ENCODE results near the gene TSTD2.

TSTD2 gene

DNA sequence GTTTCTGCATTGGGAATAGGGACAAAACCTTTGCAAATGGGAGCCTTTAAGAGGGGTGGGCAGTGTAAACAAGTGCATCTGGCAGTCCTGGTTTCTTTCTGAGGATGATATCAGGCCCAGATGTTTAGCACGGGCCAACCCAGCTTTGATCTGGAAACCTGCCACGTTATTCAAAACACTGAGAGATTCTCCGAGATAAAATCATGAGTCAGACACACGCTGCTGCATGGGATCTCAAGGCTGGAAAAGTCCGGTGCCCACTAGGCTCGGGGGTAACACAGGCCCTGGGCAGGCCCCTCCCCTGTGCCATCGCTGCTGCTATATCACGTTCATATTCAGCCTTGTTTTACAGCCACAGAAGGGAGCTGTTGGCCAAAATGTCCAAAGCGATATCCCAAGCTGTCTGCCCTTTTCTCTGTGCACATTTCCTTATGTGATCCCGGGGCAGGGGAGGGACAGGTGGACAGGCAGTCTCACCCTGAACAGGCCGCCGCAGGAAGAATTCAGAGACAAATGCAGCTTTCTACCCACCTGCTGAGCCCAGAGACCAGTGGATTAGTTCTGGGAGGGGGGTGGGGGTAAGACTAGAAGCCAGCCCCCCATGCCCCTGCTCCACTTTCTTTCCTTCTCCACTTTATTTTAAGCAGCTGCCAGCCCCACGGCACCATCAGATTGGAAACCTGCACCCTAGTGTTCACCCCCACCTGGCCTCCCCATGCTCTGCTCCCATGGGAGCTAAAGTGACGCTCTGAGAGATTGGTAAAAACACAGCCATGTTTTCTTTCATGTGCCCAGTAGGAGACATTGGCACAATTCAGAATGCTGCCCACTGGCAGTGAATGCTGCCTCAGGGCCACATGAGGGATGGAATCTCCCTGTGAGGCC is 68.6 kb downstream of the TSTD2 start:
- peak; percentile 54 for DNase-seq (ENCODE audit: low spot score)

DNA sequence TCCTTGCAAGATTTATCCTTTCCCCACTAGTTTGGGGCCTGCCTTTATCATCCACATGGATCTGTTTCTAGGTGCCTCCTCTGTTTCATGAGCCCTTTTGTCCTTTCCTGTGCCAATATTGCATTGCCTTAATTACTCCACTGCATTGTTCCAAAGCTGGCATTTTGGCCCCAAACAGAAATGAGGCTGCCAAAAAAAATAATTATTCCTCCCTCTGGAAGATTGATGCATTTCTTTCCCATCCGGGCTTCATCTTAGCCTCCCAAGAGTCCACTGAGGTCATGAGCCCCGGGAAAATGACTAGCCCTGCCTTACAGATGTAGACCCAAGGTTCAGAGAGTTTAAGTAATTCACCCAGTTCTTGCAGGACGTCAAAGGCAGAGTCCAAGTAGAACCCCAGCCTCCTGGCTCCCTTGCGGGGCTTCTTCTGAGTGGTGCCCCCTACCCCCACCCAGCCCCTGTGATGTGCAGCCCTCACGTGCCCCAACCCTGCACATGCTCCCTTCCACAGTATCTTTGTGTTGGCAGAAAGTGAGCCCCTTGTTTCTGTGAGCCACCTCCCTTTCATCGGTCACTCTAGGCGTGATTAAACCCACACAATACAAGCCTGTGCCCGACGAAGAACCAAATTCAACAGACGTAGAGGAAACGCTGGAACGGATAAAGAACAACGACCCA is 69.6 kb downstream of the TSTD2 start:
- DNase-seq (ENCODE audit: low spot score): no peak

DNA sequence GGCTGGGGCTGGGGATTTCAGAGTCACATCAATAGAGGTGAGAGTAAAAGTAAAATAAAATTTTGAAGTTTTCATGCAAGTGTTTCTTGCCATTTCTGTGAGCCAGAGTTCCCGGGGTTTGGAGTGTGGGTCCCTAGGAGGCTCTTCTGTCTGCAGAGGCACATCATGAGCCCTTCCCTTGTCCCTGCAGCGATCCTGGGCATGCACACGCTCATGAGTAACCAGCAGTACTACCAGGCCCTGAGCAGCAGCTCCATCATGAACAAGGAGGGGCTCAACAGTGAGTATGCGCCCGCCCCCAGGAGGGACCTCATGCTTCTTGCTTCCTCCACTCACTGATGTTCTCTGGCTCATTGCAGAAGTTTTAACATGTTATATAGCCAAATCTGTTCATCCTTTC is 70.6 kb downstream of the TSTD2 start:
- DNase-seq (ENCODE audit: low spot score): no peak

DNA sequence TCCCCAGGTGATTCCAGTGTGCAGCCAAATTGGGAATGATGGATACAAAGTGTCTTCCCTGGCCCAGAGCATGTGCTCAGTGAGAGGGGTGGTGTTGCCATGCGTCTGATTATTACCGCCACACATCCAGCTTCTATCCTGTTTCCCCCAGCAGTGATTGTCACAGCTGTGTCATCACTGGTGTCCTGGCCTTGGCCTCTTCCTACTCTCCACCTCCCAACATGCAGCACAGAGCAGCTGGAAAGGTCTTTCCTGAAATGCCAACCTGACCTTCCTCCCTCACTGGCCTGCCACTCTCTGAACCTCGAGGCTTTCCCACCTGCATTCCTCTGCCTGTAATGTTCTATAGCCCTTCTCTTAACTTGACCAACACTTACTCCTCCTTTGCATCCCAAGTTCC is 71.7 kb downstream of the TSTD2 start:
- DNase-seq (ENCODE audit: low spot score): no peak

DNA sequence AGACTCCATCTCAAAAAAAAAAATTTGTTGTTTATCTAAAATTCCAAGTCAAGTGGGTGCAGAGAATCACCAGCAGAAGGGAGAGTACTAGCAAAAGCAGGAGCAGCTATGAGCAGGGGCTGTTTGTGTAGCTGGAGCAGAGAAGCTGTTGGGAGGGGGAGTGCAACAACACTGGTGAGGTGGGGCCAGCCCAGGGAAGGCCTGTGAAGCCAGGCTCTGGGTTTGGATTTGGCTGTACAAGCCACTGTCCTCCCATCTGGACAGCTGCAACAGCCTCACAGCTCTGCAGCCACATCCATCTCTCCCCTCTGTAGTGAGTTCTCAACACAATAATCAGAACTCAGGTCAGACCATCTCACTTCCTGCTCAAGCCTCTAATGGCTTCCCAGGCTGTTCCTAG is 72.3 kb downstream of the TSTD2 start:
- DNase-seq (ENCODE audit: low spot score): no peak

DNA sequence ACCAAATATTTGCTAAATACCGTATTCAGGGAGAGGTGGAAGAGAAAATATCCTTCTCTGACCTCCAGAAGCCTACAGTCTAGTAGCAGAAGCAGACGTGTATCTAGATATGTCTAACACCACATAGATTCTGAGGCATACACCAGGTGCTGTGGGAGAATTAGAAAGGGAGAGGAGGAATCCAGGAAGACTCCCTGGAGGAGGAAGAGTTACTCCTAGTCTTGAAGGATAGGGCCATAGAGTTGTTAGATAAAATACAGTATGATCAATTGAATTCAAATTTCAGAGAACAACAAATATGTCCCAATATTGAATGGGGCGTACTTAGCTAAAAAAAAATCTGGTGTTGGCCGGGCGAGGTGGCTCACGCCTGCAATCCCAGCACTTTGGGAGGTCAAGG is 73.0 kb downstream of the TSTD2 start:
- no peak for DNase-seq (ENCODE audit: low spot score)

DNA sequence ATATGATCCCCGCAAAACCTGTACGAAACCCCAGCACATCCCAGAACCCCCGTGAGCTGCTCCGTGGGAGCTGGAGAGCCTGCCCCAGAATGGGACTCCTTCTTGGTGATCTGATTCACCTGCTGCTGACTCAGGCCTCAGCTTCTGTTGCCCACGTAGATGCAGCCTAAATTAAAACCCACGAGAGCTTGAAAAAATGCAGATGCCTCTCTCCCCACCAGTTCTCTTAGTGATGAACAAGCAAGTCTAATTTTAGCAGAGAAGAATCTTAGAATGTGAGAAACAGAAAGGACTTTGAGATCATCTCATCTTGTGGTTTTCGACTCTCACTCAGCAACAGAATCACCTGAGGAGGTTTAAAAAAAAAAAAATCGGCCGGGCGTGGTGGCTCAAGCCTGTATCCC is 74.1 kb downstream of the TSTD2 start:
- DNase-seq (ENCODE audit: low spot score): no peak

DNA sequence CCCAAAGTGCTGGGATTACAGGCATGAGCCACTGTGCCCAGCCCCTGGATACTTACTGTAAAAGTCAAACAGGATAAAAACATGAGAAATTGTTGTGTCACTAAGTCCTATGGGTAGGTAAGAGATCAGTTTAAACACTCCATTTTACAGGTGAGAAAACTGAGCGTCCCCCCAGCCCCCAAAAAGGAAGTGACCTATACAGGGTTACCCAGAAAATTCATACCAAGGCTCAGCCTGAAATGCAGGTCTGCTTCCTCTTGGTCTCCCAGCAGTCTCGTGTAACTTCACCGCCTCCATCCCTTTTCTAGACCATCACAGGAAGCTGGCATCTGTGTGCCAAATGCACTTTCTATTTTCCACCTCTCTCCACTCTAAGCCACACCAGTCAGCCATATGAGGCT is 74.5 kb downstream of the TSTD2 start:
- no peak for DNase-seq (ENCODE audit: low spot score)

DNA sequence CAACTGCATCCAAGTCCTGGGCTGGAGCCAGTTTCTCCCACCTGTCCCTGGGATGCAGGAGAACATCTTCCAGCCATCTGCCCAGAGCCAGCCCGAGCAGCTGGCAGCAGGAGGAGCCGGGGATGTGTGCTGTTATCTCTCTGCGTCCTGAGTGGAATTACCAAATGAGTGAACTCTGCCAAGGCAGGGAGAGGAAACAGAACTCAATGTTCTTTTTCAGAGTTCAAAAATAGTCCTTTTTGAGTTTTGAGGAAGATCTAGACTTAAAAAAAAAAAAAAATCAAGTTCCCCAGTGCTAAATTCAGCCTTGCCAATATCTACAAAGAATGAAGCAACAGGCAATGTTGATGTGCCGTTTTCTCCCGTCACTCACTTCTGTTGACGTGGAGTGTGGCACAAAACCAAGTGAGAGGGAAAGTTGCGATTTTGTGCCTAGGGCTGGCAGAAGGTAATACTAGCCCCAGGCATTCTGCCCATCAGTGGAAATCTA is 75.5 kb downstream of the TSTD2 start:
- peak; percentile 6 for DNase-seq (ENCODE audit: low spot score)

DNA sequence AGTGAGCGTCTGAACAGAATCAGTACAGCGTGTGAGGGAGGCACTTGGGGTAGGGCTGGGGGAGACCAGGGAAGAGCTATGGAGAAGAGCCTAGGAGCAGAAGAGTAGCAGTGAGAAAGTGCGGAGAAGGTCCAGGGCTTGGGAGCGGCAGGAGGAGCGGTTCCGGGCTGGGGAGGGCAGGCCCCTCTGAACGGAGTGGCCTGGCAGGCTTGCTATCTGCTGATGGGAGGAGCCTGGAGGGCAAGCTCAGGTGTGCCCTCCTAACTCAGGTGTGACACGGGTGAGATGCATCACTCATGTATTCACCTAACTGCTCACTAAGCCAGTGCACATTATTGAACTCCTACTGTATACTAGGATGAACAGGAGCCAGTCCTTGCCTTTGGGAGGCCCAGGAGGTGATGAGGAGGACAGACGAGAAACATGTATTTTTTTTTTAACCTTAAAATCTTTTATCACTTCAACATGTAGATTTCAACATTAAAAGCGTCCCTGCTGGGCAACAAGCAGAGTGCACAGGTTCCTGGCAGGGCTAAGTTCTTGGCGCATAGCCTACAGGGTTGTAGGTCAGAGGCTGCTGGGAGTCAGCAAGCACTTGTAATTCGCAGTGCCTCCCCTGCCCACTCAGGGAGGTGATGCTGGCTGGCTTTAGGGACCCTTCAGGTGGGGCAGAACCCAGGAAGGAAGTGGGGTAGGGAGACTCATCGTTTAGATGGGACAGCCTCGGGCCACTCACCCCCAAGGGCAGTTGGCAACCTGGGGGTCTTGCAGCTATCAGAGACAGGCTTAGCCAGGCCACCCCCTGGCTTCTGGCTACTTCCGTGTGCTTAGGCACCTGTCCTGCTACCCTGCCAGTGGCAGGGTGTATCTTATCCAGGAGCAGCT is 76.2 kb downstream of the TSTD2 start:
- DNase-seq (ENCODE audit: low spot score): no peak

DNA sequence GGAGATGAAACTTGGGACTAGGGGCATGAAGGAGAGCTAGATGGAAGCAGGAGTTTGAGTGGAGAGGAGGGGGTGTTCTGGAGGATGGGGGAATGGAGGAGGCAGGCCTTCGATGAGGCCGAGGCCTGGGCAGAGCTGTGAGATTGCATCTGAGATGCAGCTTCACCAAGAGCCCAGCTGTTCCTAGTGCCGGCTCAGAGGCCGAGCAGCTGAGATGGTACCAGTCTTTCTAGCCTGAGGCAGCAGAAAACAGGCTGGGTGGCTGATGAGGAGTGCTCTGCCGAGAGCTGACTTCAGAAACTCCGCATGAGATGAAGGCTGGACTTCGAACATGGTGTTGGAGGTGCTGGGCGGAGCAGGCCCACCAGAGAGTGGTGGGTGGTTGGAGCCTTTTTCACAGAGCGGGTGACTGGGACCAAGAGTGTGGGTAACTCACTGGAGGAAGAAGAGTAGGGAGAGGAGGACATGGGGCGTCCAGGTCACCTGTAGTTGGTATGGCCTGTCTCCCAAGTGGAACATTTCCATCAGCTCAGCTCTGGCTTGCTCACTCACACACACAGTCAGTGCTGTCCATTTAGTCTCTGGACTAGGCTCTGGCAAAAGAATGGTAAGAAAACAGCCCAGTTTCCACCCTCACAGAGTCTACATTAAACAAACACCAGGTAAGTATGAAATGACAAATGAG is 77.0 kb downstream of the TSTD2 start:
- DNase-seq (ENCODE audit: low spot score): no peak

DNA sequence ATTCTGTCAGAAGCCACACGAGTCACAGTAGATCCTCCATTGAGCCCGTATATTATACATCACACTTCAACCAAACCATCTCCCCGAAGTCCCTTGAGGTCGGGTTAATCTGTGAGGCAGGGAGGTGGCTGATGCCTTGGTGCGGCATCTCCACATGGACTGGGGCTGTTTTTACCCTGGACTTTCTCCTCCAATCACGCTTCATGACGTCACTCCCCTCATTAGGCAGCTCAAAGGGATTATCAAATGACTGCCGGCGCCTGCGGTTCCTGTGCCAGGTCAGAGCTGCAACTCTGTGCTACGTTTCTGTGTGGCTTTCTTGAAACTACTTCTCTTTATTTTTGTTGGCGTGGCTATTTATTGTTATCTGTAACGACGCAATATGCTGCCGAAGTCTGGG is 78.0 kb downstream of the TSTD2 start:
- no peak for DNase-seq (ENCODE audit: low spot score)

DNA sequence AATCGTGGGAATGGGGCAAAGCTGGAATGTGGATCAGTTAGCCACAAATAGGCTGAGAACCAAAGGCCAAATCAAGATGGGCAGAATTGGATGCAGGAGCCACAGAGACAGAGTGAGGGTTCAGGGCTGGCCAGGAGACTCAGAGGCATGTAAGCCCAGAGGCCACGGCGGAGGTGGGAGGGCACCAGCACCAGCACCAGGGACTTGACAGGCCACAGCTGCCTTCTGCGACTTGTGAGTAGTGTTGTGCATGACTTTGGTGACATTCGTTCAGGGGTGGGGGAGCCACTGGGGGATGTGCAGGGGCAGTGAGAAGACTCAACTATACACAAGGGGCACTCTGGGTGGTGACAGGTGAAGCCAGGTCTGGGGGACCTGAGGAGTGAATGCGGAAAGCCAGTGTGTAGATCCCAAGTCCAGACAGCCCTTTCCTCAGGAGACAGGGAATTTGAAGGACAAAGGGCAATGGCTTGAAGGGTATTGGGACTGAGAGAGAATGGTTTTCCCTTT is 78.5 kb downstream of the TSTD2 start:
- no peak for DNase-seq (ENCODE audit: low spot score)

DNA sequence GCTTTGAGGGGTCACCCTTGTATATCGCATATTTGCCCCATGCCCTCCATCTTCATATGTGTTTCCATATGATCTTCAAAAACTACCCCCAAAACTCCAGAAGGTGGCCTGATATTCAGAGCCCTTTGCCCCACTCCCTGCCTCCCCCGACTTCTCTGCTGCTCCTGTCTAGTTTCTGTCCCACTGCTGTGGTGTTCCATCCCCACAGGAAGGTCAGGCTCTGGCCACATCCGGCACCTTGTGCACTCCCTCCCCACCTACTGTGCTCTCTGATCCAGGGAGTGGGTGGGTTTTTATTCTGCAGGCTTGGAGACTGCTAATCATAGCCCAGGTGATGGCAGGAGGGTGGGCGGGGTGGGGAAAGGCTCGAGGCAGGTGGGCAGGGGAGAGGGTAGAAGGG is 79.3 kb downstream of the TSTD2 start:
- DNase-seq (ENCODE audit: low spot score): no peak

DNA sequence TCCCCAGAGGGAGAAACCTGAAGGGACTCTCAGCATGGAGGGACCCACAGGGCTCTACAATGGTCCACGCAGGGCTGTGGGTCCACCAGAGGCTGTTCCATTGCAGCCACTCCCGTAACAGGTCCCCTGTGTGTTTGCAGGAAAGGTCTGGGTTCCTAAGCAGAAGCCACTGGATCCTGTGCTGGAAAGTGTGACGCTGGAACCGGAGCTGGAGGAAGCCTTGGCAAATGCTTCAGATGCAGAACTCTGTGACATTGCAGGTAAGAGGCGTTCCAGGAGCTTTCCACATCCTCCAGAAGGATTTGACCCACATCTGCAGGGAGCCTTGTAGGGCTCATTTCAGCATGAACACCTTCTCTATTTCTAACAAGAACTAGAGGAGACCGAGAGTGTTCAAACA is 80.0 kb downstream of the TSTD2 start:
- DNase-seq (ENCODE audit: low spot score): no peak

DNA sequence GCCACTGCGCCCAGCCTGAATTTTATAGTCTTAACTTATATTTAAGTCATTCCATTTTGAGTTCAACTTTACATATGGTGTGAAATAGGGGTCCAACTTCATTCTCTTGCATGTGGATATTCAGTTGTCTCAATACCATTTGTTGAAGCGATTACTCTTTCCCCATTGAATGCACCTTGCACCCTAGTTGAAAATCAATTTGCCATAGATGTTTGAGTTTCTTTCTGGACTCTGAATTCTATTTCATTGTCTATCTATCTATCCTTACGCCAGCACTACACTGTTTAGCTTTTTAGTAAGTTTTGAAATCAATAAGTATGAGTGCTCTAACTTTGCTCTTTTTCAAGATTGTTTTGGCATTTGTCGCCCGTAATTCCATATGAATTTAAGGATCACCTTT is 81.9 kb downstream of the TSTD2 start:
- DNase-seq (ENCODE audit: low spot score): no peak

DNA sequence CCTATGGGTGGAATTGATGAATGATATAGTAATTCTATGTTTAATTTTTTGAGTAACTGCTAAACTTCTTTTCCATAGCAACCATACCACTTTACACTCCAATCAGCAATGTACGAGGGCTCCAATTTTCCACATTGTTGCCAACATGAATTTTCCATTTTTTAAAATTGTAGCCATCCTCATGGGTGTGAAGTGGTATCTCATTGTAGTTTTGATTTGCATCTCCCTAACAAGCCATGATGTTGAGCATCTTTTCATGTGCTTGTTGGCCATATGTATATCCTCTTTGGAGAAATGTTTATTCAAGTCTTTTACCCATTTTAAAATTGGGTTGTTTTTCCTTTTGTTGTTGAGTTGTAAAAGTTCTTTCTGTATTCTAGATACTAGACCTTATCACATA is 82.8 kb downstream of the TSTD2 start:
- no peak for DNase-seq (ENCODE audit: low spot score)

All from SK-N-DZ (cell line).